ENCODE data around the gene HMGA1. TPM values are rescaled to one million over a fixed set of nuclear protein-coding genes. Genes with fewer than 3 reads are reported as not detected.

Gene HMGA1
- total and polyA plus RNA-seq, 2 experiments from 2014 or later, result 243 to 332 TPM

DNA sequence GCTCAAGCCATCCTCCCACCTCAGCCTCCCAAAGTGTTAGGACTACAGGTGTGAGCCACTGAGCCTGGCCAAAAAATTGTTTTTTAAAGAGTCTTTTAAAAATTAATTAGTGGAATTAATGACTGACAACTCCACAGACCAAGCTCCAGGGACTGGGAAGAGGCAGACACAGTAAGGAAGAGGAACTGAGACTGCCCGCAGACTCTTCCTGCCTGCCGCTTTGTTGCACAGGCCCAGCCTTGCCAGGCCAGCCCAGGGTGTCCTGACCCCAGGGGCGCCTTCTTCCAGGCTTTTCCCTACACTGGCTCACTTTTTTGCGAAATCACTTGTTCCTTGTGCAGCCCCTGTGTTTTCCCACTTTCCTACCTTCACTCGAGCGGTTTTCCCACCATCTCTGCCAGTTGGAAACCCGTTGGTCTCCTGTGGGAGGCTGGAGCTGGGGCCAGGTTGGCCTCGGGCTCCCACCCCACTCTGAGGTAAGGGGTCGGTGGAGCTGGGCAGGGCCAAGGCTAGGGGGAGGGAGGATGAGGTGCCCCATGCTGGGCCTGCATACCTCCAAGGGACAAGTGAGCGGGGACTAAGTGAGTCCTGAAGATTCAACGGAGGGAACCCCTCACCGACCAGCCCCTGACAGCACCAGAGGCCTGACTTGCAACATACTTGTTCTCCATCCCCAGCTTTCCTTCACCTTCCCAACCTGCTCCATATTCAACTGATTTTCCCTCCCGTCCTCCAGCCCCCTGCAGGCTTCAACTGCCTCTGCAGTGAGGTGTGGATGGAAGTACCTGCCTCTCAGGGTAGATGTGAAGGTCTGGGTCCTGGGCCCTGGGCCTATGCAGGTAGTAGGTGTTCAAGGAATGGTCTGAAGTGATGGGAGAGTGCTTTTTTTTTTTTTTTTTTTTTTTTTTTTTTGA, 35.6 kb downstream of the HMGA1 start:
- TF ChIP-seq EZH2 (IDR thresholded peaks at IDR 0.05; ENCODE audit: insufficient read depth, poor library complexity, severe bottlenecking), result no peak
- TF ChIP-seq EZH2phosphoT487 (IDR thresholded peaks at IDR 0.05; ENCODE audit: insufficient read depth, low read depth), result no peak
- H3K9me3 ChIP-seq (ENCODE audit: low read depth), result no peaks in the 10 kb centered on the region
- no peaks in the 10 kb centered on the region for H3K4me1 ChIP-seq (ENCODE audit: insufficient read depth)
- 86% methylated on average over 12 to 13 of the region's 13 CpGs for WGBS, 2 experiments (ENCODE audit: low coverage in 1 of 2, low lambda C conversion rate in 2 of 2, missing lambda C conversion rate in 2 of 2)
- H3K4me2 ChIP-seq (ENCODE audit: unreplicated experiment), result no peak overlapping the region
- no peaks in the 10 kb centered on the region for H4K20me1 ChIP-seq (ENCODE audit: insufficient read depth)
- no peaks in the 10 kb centered on the region for H3K79me2 ChIP-seq (ENCODE audit: insufficient read depth)
- no peak overlapping the region for H3K9ac ChIP-seq
- no peaks in the 10 kb centered on the region for H3K9me2 ChIP-seq (ENCODE audit: insufficient read depth)
- H3K27ac ChIP-seq, result no peak overlapping the region
- no peak for DNase-seq
- H3F3A ChIP-seq (ENCODE audit: insufficient read depth), result no peaks in the 10 kb centered on the region
- H2AFZ ChIP-seq, result no peak overlapping the region
- H3K27me3 ChIP-seq (replicated peaks; ENCODE audit: insufficient read depth), result no peaks in the 10 kb centered on the region
- in situ Hi-C loops (cut with MboI), result no loop called here
- H3K4me3 ChIP-seq, result no peak overlapping the region
- no peaks in the 10 kb centered on the region for H3K36me3 ChIP-seq (ENCODE audit: low read depth)

DNA sequence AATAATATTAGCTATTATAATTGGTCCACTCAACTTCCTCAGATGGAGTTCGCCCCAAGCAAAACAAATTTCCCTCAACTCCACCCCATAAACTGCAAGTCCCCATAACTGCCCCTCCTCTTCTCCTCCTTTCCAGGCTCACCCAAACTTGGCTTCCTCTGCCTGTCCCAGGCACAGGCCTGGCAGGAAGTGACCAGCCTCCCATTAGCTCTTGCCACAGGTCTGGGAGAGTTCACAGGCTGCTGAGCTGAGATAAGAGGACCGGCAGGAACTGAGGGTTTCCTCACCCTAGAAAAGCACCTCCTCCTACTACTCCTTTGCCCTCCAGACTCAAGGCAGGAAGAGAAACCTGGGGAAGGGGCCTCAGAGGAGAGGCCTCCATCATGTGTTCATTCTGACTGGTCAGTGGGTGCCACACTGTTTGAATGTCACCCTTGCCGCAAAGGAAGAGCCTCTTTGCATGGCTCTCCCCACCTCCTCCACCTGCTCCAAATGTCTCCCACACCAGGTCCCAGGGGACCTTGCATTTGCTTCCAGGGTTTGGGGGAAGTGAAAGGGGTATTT, 36.7 kb downstream of the HMGA1 start:
- TF ChIP-seq EZH2phosphoT487 (IDR thresholded peaks at IDR 0.05; ENCODE audit: insufficient read depth, low read depth) (no peak), EZH2 (IDR thresholded peaks at IDR 0.05; ENCODE audit: insufficient read depth, poor library complexity, severe bottlenecking) (no peak)
- no peaks in the 10 kb centered on the region for H3K79me2 ChIP-seq (ENCODE audit: insufficient read depth)
- H3K36me3 ChIP-seq (ENCODE audit: low read depth), result no peaks in the 10 kb centered on the region
- 80 to 84% methylated on average over 3 of the region's 3 CpGs for WGBS, 2 experiments (ENCODE audit: low coverage in 1 of 2, low lambda C conversion rate in 2 of 2, missing lambda C conversion rate in 2 of 2)
- H4K20me1 ChIP-seq (ENCODE audit: insufficient read depth), result no peaks in the 10 kb centered on the region
- H3K9me2 ChIP-seq (ENCODE audit: insufficient read depth), result no peaks in the 10 kb centered on the region
- DNase-seq, result no peak
- no peak overlapping the region for H3K4me3 ChIP-seq
- no peaks in the 10 kb centered on the region for H3K4me1 ChIP-seq (ENCODE audit: insufficient read depth)
- no peaks in the 10 kb centered on the region for H3F3A ChIP-seq (ENCODE audit: insufficient read depth)
- H3K4me2 ChIP-seq (ENCODE audit: unreplicated experiment), result no peak overlapping the region
- in situ Hi-C loops (cut with MboI), result no loop called here
- no peak overlapping the region for H3K27ac ChIP-seq
- no peak overlapping the region for H3K9ac ChIP-seq
- H3K27me3 ChIP-seq (replicated peaks; ENCODE audit: insufficient read depth), result no peaks in the 10 kb centered on the region
- H3K9me3 ChIP-seq (ENCODE audit: low read depth), result no peaks in the 10 kb centered on the region
- H2AFZ ChIP-seq, result no peak overlapping the region

DNA sequence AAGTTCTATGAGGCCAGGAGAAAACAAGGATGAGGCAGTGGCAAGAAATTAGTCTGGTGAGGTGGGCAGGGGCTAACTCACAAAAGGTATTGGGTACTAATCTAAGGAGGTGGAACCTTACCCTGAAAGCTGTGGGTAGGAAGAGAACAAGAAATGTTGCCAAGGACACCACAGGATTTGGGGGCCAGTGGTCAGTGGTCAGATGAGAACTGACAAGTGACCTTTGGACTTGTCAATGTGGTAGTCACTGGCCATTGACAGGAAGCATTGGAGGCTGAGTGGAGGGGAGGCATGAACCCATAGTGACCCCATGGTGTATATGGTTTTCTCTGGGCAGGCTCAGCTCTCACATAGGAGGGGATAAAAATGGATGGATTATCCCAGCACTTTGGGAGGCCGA, 37.5 kb downstream of the HMGA1 start:
- Histone ChIP-seq H2AFZ (no peak overlapping the region), H3K4me3 (no peak overlapping the region), H3K27me3 (replicated peaks; ENCODE audit: insufficient read depth) (no peaks in the 10 kb centered on the region), H3K27ac (no peak overlapping the region), H3K79me2 (ENCODE audit: insufficient read depth) (no peaks in the 10 kb centered on the region), H3K9me3 (ENCODE audit: low read depth) (no peaks in the 10 kb centered on the region), H3K9ac (no peak overlapping the region), H4K20me1 (ENCODE audit: insufficient read depth) (no peaks in the 10 kb centered on the region), H3K9me2 (ENCODE audit: insufficient read depth) (no peaks in the 10 kb centered on the region), H3K4me2 (ENCODE audit: unreplicated experiment) (no peak overlapping the region), H3F3A (ENCODE audit: insufficient read depth) (no peaks in the 10 kb centered on the region), H3K36me3 (ENCODE audit: low read depth) (no peaks in the 10 kb centered on the region), H3K4me1 (ENCODE audit: insufficient read depth) (no peaks in the 10 kb centered on the region)
- no peak for DNase-seq
- in situ Hi-C loops (cut with MboI), result no loop called here
- 95 to 100% methylated on average over 1 of the region's 1 CpG for WGBS, 2 experiments (ENCODE audit: low coverage in 1 of 2, low lambda C conversion rate in 2 of 2, missing lambda C conversion rate in 2 of 2)
- TF ChIP-seq EZH2phosphoT487 (IDR thresholded peaks at IDR 0.05; ENCODE audit: insufficient read depth, low read depth) (no peak), EZH2 (IDR thresholded peaks at IDR 0.05; ENCODE audit: insufficient read depth, poor library complexity, severe bottlenecking) (no peak)

DNA sequence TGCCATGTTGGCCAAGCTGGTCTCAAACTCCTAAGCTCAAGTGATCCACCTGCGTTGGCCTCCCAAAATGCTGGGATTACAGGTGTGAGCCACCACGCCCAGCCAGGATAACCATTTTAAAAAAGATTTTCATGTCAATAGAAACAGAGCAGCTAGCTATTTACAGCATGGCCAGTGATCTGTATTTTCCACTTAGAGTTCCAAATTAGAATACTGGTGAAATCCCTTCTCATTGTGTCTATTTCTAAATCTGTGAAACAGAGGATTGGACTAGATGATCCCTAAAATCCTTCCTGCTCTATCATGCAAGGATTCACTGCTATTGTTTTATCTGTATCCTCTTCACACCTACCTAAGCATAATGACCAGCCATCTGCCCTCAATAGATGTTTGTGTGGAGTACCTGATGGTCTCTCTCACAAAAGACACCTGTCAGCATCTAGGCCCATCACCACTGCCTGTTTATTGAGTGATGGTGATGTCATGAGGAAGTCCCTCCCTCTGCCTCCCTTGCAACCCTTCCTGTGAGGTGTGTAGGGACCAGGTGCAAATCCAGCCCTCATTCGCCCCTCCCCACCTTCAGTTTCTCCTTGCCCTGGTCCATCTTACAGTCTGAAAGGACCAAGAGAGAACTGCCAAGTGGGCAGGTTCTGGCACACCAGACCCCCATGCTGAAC, 38.6 kb downstream of the HMGA1 start:
- H3K4me2 ChIP-seq (ENCODE audit: unreplicated experiment), result no peak overlapping the region
- H4K20me1 ChIP-seq (ENCODE audit: insufficient read depth), result no peaks in the 10 kb centered on the region
- WGBS, 2 experiments (ENCODE audit: low coverage in 1 of 2, low lambda C conversion rate in 2 of 2, missing lambda C conversion rate in 2 of 2), result 87 to 97% methylated on average over 3 of the region's 3 CpGs
- H3K27me3 ChIP-seq (replicated peaks; ENCODE audit: insufficient read depth), result no peaks in the 10 kb centered on the region
- no peak overlapping the region for H3K27ac ChIP-seq
- no peaks in the 10 kb centered on the region for H3K36me3 ChIP-seq (ENCODE audit: low read depth)
- H3F3A ChIP-seq (ENCODE audit: insufficient read depth), result no peaks in the 10 kb centered on the region
- in situ Hi-C loops (cut with MboI), result no loop called here
- no peak for DNase-seq
- H3K9me3 ChIP-seq (ENCODE audit: low read depth), result no peaks in the 10 kb centered on the region
- no peaks in the 10 kb centered on the region for H3K4me1 ChIP-seq (ENCODE audit: insufficient read depth)
- TF ChIP-seq EZH2phosphoT487 (IDR thresholded peaks at IDR 0.05; ENCODE audit: insufficient read depth, low read depth), result no peak
- TF ChIP-seq EZH2 (IDR thresholded peaks at IDR 0.05; ENCODE audit: insufficient read depth, poor library complexity, severe bottlenecking), result no peak
- H2AFZ ChIP-seq, result no peak overlapping the region
- H3K4me3 ChIP-seq, result no peak overlapping the region
- H3K79me2 ChIP-seq (ENCODE audit: insufficient read depth), result no peaks in the 10 kb centered on the region
- no peak overlapping the region for H3K9ac ChIP-seq
- H3K9me2 ChIP-seq (ENCODE audit: insufficient read depth), result no peaks in the 10 kb centered on the region
